DND-41 (cell line): ENCODE results near the gene SLC30A1.

Experiments
- ATAC-seq: fragments of 200-7000 bp; cut with Tn5 transposase; 3 replicates; pipeline ENCODE4 v1.9.1; 2021; ENCODE audit warnings: low read depth; ENCODE audit not compliant: insufficient read depth
- DNase-seq: peaks from one replicate; pipeline ENCODE4 v3.0.0-alpha.2; 2020
- H2AFZ ChIP-seq: 2 replicates; pipeline ENCODE4 v1.6.0; 2012; ENCODE audit warnings: low read depth, low read length
- H3K27ac ChIP-seq: 2 replicates; pipeline ENCODE4 v1.5.1; 2012; ENCODE audit warnings: low read length, inconsistent platforms
- H3K27me3 ChIP-seq: fragments of 200-600 bp; sonication (generic); 2 replicates; pipeline ENCODE4 v1.6.0; 2012; ENCODE audit warnings: low read length, mild to moderate bottlenecking, inconsistent platforms; ENCODE audit not compliant: insufficient read depth, poor library complexity
- H3K36me3 ChIP-seq: 2 replicates; pipeline ENCODE4 v1.5.1; 2012; ENCODE audit warnings: low read length, inconsistent platforms; ENCODE audit not compliant: insufficient read depth
- H3K4me1 ChIP-seq: 2 replicates; pipeline ENCODE4 v1.5.1; 2012; ENCODE audit warnings: mild to moderate bottlenecking, low read length; ENCODE audit not compliant: insufficient read depth
- H3K4me2 ChIP-seq: 2 replicates; pipeline ENCODE4 v1.6.0; 2012; ENCODE audit warnings: mild to moderate bottlenecking, moderate library complexity, low read length, inconsistent platforms; ENCODE audit not compliant: insufficient read depth
- H3K4me3 ChIP-seq, 2 experiments: fragments of 200-600 bp in 1 of 2; shearing (Covaris generic) in 1 of 2; 2 replicates each; pipeline ENCODE4 v1.5.1; 2012 to 2016; ENCODE audit warnings: inconsistent platforms in 2 of 2, low read length in 2 of 2, mild to moderate bottlenecking in 2 of 2, low read depth in 1 of 2, moderate library complexity in 1 of 2
- H3K79me2 ChIP-seq: 2 replicates; pipeline ENCODE4 v1.6.0; 2012; ENCODE audit warnings: low read length, inconsistent platforms; ENCODE audit not compliant: insufficient read depth
- H3K9ac ChIP-seq: 2 replicates; pipeline ENCODE4 v1.6.0; 2012; ENCODE audit warnings: low read depth, mild to moderate bottlenecking, inconsistent platforms, low read length, moderate library complexity
- H3K9me3 ChIP-seq: 2 replicates; pipeline ENCODE4 v1.5.1; 2012; ENCODE audit warnings: low read length, moderate library complexity, mild to moderate bottlenecking, inconsistent platforms; ENCODE audit not compliant: insufficient read depth, severe bottlenecking
- H4K20me1 ChIP-seq: 2 replicates; pipeline ENCODE4 v1.6.0; 2012; ENCODE audit warnings: low read length; ENCODE audit not compliant: insufficient read depth
- CTCF ChIP-seq: IDR thresholded peaks from 2 replicates; pipeline ENCODE4 v1.5.1; 2012; ENCODE audit warnings: borderline replicate concordance, low read length, moderate library complexity, mild to moderate bottlenecking; ENCODE audit not compliant: poor library complexity, severe bottlenecking; ENCODE audit errors: extremely low read depth
- EZH2 ChIP-seq: IDR thresholded peaks from 3 replicates; pipeline ENCODE4 v1.6.1; 2012; ENCODE audit warnings: borderline replicate concordance, low read depth, mild to moderate bottlenecking, moderate library complexity, low read length, inconsistent platforms; ENCODE audit not compliant: severe bottlenecking

SLC30A1 gene

GRCh38 chr1:211547710-211548109 is 31.3 kb downstream of the SLC30A1 start:
- Histone ChIP-seq H3K4me1 (no peaks in the 10 kb centered on the region), H3K9me3 (no peaks in the 10 kb centered on the region), H3K79me2 (no peaks in the 10 kb centered on the region), H3K4me2 (no peak overlapping the region), H3K36me3 (no peaks in the 10 kb centered on the region), H3K4me3 (no peak overlapping the region), H2AFZ (no peak overlapping the region), H3K27ac (no peak overlapping the region), H3K27me3 (peaks cover 9% of the 10 kb centered on the region), H3K9ac (no peak overlapping the region), H4K20me1 (no peaks in the 10 kb centered on the region)
- DNase-seq = no peak
- TF ChIP-seq CTCF (no peak), EZH2 (no peak)
- no peak for ATAC-seq

- Histone ChIP-seq H3K79me2 (no peaks in the 10 kb centered on the region), H3K9me3 (no peaks in the 10 kb centered on the region), H3K27me3 (peaks cover 9% of the 10 kb centered on the region), H3K4me3 (no peak overlapping the region), H3K4me2 (no peak overlapping the region), H3K4me1 (no peaks in the 10 kb centered on the region), H3K27ac (no peak overlapping the region), H2AFZ (no peak overlapping the region), H3K36me3 (no peaks in the 10 kb centered on the region), H4K20me1 (no peaks in the 10 kb centered on the region), H3K9ac (no peak overlapping the region)
- ATAC-seq = no peak
- TF ChIP-seq CTCF = no peak
- no peak for TF ChIP-seq EZH2
- DNase-seq = no peak
Observed at GRCh38 chr1:211546543-211546942, 32.4 kb downstream of the SLC30A1 start.

- H3K9me3 ChIP-seq = no peaks in the 10 kb centered on the region
- TF ChIP-seq CTCF (no peak), EZH2 (no peak)
- H4K20me1 ChIP-seq = no peaks in the 10 kb centered on the region
- no peak overlapping the region for H3K4me3 ChIP-seq
- H3K4me2 ChIP-seq = no peak overlapping the region
- H2AFZ ChIP-seq = no peak overlapping the region
- no peaks in the 10 kb centered on the region for H3K36me3 ChIP-seq
- no peaks in the 10 kb centered on the region for H3K4me1 ChIP-seq
- no peak for ATAC-seq
- no peak overlapping the region for H3K27ac ChIP-seq
- H3K27me3 ChIP-seq = no peaks in the 10 kb centered on the region
- no peak overlapping the region for H3K9ac ChIP-seq
- no peaks in the 10 kb centered on the region for H3K79me2 ChIP-seq
- DNase-seq = no peak
Observed at GRCh38 chr1:211543025-211543424, 35.9 kb downstream of the SLC30A1 start.
